ENCODE results near the gene THADA.

Gene THADA

DNA sequence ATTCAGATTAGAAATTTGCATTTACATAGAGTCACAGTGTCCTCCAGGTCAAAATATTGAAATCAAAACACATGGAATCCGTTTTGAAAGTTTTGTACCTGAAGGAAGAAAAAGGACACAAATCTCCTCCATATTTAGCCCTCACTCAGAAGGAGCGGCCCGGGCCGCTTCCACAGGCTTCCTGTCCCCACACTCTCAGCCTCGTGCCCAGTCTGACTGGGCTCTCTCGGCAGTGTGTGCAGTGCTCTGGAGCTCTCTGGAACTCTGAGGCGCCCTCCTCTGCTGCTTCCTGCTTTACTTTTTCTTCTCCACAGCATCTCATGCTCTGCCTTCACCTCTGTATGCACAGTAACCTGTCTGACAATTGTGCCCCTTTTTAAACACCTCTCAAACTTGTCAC is 347.2 kb downstream of the THADA start:
- DNase-seq (ENCODE audit: low spot score), result no peak

DNA sequence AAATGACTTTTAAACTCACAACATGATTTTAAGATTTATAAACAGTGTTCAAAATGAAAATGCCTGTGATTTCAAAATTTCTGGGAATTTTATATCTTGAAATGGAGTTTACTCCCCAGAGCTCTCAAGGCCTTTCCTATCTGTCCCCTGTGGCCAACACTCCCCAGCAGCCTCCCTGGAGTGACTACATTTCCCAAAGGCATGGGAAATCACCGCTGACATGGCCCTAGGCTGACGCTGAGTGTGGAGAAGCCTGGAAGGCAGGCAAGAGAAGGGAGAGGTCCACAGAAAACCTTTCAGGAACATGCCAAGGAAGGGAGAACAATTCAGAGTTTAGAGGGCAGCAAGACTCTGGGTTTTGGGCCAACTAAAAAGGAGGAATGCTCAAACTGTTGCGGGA is 349.2 kb downstream of the THADA start:
- DNase-seq (ENCODE audit: low spot score), result no peak

DNA sequence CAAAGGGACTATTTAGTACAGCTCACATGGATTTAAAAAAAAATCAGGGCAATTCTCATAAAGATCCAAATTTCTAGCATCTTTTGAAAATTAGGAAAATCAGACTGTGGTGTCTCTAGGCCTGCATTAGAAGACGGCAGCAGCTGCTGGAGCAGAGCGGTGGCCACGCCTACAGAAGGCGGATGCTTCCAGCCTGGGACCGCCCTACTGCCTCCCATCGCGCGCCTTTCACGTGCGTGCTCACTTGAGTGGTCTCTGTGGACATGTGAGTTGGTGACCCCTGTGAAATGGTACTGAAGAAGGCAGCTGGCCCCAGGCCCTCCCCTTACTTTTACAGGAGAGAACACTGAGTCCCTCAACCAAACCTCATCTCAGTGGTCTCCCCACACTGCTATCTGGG is 354.3 kb downstream of the THADA start:
- no peak for DNase-seq (ENCODE audit: low spot score)

DNA sequence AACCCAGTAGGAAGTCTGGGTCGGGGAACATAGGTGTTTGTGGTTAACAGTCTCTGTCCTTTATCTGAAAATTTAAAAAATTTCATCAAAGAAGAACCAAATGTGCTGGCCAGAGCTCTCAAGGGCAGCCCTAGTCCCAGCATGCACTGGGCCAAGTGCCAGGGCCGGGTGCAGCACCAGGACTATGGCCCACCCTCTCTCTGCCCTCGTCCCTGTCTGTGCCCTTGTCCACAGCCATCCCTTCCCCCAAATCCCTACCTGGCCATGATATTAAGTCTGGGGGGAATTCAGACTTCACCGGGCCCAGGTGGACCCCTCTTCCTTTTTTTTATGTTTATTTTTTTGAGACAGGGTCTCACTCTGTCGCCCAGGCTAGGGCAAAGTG is 355.1 kb downstream of the THADA start:
- no peak for DNase-seq (ENCODE audit: low spot score)

DNA sequence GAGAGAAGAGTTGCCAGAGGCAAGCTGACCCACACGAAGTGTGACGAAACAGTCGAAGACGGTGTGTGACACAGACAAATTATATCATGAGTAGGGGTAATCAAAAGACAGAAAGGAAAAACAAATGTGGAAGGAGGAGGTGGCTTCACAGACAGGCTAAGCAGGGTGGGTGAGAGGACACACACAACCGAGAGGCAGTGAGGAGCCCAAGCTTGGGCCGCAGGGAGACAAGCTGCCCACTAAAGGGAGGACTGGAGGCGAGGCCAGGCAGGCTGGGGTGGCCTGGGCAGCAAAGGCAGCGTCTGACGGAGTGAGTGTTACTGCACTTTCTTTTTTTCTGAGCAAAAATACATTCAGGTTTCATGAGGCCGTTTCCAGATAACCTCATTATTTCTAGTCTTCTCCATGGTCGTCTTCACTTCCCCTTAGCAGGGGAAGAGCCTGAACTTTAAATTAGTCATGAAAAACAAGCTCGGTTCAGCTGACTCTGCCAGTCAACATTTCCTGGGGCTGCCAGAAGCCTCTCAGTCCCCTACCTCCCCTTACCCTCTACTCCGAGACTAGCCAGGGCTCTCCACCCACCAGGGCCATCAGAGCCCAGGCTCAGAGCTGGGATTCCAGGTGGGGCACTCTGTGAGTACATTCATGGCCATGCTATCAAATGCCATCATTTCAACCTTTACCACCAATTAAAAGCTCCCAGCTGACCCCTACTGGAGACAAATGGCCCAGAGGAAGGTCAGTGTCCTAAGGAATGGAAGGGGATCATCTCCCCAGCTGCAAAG is 355.7 kb downstream of the THADA start:
- no peak for DNase-seq (ENCODE audit: low spot score)

DNA sequence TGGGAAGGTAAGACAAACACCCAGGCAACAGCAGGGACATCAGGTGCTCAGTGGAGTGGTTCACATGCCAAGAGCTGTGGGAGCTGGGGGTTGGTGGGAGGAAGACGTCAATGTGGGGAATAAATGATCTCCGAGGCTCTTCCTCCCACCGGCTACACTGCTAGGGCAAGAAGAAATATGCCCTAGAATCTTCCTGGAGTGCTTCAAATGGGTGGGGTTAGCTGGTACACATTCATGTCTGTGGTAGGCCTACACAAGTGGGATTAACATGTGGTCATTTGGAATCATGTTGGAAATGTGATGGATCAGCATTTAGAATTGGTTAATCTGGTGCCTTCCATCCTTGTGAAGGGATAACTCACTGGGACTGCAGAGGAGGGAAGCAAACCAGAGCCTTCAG is 357.0 kb downstream of the THADA start:
- DNase-seq (ENCODE audit: low spot score), result no peak

DNA sequence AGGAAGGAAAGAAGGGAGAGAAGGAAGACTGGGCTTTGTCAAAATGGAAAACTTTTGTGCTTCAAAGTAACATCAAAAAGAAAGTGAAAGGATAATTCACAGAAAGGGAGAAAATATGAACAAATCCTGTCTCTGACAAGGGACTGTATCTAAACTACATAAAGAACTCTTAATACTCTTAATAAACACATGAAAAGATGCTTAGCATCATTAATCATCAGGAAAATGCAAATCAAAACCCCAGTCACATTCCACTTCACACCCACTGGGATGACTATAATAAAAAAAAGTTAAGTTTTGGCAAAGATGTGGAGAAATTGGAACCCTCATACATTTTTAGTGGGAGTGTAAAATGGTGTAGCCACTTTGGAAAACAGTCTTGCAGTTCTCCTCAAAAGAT is 357.7 kb downstream of the THADA start:
- DNase-seq (ENCODE audit: low spot score), result no peak

DNA sequence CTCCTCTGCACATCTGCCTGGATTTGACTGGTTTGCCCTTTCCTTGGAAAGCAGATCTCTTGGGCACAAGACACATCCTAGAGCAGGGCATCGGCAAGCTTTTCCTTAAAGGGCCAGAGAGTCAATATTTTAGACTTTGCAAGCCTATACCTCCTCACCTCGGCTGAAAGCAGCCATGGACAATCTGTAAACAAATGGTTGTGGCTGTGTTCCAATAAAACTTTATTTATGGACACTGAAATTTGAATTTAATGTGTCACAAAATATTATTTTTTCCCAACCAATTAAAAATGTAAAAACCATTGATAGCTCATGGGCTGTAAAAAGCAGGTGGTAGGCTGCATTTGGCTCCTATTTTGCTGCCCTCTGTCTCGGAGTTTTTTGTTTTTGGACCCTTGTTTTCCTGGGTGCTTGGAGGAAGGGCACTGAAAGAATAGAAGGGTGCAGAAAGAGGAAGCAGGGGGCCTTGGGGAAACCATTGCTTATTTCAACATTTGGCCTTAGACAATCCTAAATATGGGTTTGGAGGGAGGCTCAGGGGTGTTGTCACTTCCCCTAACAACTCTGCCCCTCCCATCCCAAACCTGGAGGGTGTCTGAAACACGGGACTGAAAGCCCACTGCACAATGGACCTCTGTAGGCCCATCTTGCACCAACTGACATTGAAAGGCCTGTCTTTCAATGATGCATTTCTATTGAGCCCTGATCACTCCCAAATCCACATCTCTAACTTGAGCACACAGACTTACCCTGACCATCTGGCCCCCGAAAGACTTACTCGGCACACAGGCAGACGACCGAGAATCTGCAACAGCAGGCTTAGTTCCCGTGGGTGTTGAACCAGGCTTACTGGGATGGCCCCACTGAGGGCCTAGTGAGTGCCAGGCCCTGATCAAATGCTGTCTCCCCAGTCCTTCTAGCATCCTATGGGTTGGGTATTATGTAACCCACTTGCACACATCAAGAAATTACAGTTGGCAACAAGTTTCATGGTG is 362.3 kb downstream of the THADA start:
- DNase-seq (ENCODE audit: low spot score), result no peak

DNA sequence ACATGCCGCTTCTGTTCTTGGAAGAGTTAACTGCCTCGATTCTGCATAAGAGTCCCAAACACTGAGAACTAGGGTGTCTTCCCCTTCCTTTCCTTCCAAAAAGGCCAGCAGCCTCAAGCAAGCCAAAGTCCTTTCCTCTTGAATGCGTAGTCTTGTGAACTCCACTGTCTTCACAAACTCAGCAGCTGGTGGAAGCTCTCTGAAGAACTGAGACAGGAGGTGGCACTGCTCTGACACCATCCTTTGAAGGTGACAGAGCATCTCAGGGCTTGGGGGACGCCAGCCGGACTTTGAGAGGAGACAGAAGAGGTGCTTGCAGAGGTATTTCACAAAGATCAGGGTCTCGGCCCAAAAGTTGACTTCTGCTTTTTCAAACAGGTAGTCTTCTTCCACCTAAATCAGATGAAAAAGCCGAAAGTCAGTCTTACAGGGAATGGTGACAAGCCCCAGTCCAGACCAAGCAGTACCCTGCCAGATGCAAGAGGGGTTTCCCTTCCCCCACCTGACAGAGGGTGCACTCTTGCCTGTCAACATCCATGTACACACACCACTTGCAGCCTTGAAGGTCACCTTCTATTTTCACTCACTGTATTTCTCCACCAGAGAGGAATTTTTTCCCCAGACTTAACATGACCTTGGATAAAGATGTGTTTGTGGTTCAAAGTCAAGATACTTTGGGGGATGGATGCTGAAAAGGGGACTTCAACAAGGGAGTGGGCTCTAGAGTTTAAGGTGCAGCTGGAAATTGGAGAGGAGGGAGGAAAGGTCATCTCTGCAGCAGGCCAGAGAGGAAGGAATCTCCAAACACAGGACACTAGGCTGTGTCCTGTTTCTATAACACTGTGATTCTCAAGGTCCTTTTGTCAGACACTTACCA is 364.6 kb downstream of the THADA start:
- DNase-seq (ENCODE audit: low spot score), result no peak

DNA sequence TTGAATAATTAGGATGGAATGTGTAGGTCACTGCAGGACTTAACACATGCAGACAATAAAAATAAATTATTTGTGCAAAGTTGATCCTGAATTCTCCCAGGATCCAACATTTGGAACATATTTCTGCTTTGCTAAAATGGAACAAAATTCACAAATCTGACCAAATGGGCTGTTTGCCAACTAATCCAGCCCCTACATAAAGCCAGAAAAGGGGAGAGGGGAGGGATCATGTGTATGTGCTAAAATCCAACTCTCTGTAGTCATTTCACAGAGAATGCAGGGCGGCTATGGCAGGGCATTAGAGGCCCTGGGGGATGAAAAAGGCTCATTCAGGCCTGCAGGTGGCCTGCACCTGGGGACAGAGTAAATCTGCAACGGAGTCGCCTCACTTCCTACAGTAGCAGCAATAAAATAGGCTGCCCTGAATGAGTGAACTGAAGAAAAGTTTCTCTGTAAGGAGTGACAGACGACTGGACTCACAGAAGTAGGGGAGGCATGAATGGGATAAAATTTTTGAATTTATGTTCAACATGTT is 365.4 kb downstream of the THADA start:
- DNase-seq (ENCODE audit: low spot score), result no peak

DNA sequence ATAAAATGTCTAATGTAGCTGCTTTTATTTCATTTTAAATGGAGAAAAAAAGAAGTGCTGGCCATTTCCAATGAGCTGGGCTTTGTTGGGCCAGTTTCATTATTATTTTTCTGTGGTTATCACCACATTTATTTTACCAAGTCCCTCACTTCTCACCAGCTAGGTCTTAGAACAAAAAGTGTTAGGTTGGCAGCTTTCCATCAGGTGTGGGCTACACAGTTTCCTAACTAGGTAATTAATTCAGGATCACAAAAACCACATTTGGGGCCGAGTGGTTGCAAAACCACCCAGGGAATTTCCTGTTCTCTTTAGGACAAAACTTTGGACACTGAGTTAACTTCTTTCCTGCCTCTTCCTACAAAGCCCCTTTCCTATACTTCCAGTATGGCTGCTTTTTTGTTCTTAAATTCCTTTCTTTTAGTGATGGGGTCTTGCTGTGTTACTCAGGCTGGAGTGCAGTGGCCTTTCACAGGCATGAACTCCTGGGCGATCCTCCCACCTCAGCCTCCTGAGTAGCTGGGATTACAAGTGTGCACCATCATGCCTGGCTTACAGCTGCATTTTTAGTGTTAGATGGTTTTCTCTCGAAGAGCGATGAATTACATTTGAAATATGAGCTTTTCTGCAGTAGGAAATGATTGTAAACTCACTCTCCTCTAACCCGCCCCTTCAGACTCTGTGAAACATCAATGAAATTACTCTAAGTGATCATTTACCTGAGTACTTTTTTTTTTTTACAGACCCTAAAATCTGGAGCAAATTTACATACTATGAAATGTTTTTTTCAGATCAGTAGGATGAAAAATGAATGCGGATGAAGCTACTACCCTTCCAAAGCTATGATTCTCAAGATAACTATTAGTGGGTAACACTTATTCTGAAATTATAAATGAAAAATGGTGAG is 366.8 kb downstream of the THADA start:
- DNase-seq (ENCODE audit: low spot score), result no peak

DNA sequence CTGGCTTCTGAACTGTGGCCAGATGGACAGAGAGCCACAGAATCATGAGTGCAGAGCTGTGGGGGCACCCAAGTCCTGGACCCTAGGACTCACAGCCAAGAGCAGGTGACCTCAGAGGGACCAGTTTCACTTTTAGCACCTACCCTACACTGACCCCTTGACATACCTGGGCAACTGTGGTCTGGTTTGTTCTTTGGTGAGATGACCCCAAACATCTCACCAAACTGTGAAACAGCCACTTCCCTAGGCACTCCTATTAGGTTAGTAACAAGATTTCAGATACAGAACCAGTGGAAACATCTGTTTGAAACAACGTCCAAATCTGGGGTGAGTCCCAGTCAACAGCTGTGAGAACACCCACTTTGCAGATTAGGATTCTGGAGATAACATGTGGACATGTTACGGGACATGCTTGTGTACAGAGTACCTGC is 367.5 kb downstream of the THADA start:
- no peak for DNase-seq (ENCODE audit: low spot score)

DNA sequence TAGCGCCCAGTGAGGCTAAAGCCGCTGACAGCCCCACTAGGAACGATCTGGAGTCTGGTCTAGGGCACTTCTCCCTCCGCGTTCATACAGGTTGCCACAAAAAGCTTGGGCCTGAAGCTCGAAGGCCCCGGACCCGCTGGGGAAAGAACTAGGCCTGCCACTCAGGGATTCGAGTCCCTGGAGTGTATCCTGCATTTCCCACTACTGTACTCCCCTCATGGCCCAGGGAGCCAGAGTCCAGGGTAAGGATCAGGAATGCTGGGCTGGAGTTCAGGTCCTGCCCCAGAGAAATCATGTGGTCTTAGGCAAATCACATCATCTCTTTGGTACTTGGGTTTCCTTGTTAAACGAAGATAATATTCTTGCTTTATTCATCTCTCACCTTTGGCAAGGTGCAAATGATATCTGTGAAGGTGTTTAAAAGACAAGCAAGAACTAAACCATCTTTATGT is 368.0 kb downstream of the THADA start:
- DNase-seq (ENCODE audit: low spot score), result no peak

DNA sequence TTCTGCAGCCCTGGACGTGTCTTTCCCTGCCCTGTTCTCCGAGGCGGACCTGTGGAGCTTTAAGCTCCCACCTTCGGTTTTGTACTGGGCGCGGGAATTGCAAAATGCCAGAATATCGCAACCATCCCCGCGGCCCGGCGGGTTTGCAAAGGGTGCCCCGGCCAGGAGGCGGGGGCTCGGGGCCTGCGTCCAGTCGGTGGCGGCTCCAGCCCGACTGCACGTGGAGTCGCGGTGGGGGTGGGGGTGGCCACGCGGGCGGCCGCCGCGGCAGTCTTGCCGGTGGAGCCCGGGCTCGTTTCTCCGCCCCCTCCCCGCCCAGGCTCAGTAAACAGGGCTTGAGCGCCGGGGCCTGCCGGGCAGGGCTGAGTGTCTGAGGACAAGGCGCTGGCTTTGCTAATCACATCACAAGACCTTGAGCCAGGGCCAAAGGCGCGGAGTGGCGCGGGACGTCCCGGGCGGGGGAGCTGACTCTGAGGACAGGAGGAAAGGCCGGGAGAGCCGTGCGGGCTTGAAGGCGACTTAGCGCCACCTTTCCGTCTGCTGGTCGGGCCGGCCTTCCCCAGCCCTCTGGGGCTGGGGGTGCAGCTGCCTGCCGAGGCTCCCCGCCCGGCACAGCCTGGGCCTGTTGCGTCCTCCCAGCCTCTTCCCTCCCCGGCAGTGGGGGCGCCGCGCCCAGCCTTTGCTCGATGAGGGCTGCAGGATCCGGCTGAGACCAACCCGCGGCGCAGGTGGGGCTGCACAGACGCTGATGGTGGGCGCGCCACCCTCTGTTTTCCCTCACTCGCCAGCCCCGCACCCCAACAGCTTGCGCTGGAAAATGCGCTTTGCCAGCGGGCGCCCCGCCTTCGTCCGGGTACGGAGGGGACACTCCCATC is 368.6 kb downstream of the THADA start:
- peak; percentile 65 for DNase-seq (ENCODE audit: low spot score)

DNA sequence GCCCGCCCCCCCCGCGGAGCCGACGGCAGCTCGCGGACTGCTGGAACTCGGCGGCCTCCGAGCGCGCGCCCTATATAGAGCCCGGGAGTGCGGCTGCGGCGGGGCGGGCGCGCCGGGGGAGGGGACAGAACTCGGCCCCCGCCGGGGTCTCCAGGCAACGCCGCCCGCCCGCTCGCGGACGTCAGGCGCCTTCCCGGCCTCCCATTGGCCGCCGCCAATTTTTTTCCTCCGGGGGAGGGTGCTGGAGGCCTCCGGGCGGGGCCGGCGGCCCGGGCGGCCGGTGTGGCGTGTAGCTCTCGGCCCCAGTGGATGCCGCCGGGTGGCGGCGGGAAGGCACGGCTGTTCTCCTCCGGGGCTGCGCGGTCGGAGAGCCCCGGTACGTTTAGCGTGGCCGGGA is 369.3 kb downstream of the THADA start, which contains the start of gene ZFP36L2:
ZFP36L2 (minus strand) TSS at position 49 of the 397 bp plus-strand sequence. CDS start 291 bp downstream, outside the sequence.
- DNase-seq (ENCODE audit: low spot score), result peak; percentile 88

DNA sequence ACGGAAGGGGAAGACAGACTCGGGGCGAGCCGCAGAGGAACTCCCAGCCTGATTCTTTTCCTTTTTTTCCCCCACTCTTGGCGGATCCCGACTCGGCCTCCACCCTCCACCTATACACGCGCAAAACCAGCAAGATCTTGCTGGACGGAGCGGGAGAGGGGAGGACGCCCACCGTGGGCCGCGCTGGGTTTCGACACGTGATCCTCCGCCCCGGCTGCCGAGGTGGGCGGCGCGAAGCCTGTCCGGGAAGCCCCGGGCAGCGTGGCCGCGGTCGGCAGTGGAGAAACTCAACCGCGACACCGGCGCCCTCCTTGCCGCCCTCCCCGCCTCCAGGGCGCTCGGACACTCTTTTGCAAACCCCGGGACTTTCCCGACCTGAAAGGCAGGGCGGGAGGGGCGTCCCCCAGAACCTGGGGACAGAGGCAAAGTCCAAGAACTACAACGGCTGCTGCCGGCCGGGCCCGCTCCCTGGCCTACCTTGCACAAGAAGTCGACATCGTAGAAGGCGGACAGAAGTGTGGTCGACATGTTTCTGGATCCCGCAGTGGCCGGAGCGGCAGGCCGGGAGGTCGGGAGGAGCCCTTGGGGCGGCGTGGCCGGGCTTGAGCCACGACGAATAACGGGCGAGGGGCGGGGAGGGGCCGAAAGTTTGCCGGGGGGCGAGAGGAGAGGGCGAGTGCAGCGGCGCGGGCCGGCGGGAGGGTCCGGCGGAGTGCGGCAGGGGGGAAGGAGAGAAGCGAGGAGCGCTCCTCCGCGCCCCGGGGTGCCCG is 369.9 kb downstream of the THADA start:
- DNase-seq (ENCODE audit: low spot score), result no peak

DNA sequence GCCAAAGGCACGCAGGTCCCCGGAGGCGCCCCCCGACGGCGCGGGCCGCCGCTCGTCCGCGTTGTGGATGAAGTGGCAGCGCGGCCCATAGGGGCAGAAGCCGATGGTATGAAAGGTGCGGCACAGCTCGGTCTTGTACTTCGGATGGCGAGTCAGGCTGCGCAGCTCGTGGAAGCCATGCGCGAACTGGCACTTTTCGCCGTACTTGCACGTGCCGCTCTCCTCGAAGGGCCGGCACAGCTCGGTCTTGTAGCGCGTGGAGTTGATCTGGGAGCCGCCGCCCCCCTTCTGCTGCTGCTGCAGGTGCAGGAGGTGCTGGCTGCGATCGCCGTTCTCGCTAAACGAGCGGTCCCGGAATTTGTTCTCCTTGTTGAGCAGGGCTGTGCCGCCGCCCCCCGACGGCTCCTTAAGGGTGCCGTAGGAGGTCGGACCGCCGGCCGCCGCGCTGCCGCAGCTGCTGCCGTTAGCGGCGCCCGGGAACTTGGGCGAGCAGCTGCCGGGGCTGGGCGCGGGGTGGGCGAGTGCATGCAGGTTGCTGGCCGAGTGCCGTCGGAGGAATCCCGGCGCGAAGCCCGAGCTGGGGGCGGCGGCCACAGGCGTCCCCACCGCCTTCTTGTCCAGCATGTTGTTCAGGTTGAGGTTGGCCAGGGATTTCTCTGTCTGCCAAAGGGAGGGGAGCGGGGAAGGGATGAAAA is 370.6 kb downstream of the THADA start:
- DNase-seq (ENCODE audit: low spot score), result no peak

DNA sequence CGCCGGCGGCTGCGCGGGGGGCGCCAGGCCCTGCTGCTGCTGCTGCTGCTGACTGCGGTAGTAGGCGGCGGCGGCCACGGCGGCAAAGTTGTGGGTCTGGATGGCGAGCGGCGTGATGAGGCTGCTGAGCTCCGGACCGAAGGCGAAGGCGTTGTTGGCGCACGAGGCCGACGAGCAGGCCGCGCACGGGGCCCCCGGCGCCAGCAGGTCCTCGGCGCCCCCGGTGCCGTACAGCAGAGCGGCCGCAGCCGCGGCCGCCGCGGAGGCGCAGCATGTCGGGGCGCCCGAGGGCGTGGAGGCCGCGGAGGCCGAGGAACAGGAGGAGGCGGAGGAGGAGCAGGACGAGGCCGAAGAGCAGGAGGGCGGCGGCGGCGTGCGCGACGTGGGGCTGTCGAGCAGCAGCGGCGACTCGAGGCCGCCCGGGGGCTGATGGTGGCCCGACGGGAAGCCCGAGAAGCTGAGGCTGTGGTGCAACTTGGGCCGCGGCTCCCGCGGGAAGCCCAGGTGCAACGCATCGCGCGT is 371.2 kb downstream of the THADA start:
- no peak for DNase-seq (ENCODE audit: low spot score)
